ENCODE data around the gene VAV2.

GRCh38 chr9:133973111-133973790 lies 18.9 kb downstream of the VAV2 start:
- TF ChIP-seq USF1 (IDR thresholded peaks at IDR 0.05) (no peak), RAD21 (IDR thresholded peaks at IDR 0.05; ENCODE audit: low read depth) (no peak), EP300 (IDR thresholded peaks at IDR 0.05; ENCODE audit: borderline replicate concordance) (no peak), MAX (IDR thresholded peaks at IDR 0.05) (no peak), REST (IDR thresholded peaks at IDR 0.05; ENCODE audit: low read depth) (no peak), TCF12 (IDR thresholded peaks at IDR 0.05; ENCODE audit: low read depth) (no peak), TEAD4 (IDR thresholded peaks at IDR 0.05) (no peak), EGR1 (IDR thresholded peaks at IDR 0.05) (no peak), FOXM1 (IDR thresholded peaks at IDR 0.05; ENCODE audit: borderline replicate concordance, low read depth) (no peak), YY1 (IDR thresholded peaks at IDR 0.05; ENCODE audit: low read depth) (no peak)
